ELR (cell line): ENCODE results near the gene ANGPTL4.

Experiments
- DNase-seq: peaks from one replicate; pipeline ENCODE4 v3.0.0-alpha.2; 2015; ENCODE audit warnings: low read depth

The ANGPTL4 gene

DNA sequence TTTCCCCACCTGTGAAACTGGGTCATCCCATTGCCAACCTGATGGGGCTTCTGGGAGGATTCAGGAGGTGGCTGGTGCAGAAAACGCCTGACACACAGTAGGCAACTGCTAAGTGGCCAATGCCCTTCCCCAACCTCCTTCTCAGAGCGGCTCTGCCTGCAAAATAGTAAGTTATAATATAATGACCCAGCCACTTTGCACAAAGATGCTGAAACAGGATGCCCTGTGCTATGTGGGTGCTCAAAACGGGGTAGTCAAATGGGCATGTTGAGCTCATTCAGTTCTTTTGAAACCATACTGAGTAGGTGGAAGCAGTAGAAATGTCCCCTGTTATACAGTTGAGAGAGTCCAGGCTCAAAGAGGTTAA lies 49.7 kb downstream of the ANGPTL4 start:
- DNase-seq = no peak

DNA sequence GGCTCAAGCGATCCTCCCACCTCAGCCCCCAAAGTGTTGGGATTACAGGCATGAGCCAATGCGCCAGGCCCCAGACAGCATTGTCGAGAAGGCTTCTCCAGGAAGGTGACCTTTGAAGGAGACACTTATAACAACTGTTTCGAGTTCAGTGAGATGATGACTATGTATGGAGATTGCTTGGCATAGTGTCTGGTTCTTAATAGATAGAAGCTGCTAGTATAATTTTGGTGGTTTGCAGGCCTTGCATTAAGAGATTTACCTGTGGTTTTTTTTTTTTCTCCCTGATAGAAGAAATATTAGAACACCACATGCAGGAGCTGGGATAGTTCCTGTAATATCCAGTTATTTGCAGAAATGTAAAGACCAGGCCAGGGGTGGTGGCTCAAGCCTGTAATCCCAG lies 52.8 kb downstream of the ANGPTL4 start:
- no peak for DNase-seq

DNA sequence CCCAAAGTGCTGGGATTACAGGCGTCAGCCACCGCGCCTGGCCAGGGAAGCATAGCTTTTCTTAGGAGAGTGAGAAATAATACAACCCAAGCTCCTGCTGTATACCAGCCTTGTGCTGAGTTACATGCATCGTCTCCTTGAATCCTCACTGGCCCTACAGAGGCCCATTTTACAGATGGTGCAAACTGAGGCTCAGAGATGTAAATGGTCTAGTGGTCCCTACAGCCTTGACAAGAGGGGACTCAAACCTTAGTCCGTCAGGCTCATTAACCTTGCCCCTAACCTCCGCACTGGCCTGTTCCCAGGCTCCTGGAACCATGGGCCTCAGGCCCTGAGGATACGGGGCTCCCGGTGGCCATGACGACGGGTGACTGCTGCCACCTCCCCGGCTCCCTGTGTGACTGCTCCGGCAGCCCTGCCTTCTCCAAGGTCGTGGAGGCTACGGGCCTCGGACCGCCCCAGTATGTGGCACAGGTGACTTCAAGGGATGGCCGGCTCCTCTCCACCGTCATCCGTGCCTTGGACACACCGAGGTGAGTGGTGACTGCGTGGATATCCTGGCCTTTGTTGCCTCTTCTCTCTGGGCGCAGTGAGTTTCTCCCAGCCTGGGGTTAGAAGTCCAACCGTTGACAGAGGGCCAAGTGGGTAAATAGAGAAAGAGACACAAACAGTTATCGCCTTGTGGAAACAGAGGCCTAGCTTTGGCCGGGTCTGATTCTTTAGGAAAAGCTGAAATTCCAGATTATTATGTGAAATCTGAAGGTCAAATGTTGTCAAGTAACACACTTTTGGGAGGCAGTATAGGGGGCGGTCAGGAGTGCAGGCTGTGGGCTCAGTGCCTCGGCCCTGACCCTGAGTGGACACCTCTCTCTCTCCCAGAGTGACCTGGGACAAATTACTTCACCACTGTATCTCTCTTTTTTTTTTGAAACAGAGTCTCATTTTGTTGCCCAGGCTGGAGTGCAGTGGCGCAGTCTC lies 57.8 kb downstream of the ANGPTL4 start:
- no peak for DNase-seq

DNA sequence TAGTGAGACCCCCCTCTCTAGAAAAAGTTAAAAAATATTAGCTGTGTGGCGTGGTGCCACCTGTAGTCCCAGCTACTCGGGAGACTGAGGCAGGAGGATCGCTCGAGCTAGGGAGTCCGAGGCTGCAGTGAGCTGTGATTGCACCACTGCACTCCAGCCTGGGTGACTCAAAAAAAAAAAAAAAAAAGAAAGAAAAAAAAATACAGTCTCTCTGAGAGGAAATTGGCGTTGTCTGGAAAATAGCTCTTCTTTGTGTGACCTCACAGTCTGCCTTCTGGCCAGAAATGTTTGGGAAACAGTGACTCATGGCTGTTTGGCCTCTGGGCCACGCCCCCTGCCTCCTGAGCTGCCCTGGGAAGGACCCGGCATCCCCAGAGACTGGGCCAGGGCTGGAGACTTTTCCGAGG lies 59.9 kb downstream of the ANGPTL4 start:
- peak; percentile 99 for DNase-seq
